Measurements from ENCODE around the gene CALN1. TPM values are rescaled to one million over a fixed set of nuclear protein-coding genes. Genes with fewer than 3 reads are reported as not detected.

Gene CALN1
- total and polyA plus RNA-seq, 2 experiments from 2014 or later: 7.6 to 14.5 TPM

DNA sequence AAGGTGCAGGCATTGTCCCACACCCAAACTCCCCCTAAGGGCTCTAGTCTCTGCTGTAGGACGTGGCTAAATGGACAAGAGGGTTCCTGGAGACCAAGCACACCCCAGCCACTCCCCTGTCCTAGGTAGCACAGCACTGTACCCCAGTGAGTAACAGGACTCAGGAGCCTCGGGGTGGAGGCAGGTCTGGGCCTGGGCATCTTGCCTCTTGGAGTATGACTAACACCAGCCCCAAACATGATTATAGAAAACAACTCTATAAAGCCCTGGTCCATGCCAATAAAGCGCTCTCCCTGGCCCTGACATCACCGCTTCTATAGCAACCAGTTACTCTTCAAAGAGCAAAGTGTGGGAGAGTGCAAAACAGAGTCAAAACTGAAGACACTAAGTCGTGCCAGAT, 195.0 kb downstream of the CALN1 start:
- no peak for TF ChIP-seq STAT1 (IDR thresholded peaks at IDR 0.05; ENCODE audit: unreplicated experiment)
- no peak for TF ChIP-seq EZH2phosphoT487 (IDR thresholded peaks at IDR 0.05; ENCODE audit: unreplicated experiment)
- no peak for TF ChIP-seq CREB1 (CRISPR knock-in tag; IDR thresholded peaks at IDR 0.05; ENCODE audit: low read depth)
- TF ChIP-seq, protein P1, sequence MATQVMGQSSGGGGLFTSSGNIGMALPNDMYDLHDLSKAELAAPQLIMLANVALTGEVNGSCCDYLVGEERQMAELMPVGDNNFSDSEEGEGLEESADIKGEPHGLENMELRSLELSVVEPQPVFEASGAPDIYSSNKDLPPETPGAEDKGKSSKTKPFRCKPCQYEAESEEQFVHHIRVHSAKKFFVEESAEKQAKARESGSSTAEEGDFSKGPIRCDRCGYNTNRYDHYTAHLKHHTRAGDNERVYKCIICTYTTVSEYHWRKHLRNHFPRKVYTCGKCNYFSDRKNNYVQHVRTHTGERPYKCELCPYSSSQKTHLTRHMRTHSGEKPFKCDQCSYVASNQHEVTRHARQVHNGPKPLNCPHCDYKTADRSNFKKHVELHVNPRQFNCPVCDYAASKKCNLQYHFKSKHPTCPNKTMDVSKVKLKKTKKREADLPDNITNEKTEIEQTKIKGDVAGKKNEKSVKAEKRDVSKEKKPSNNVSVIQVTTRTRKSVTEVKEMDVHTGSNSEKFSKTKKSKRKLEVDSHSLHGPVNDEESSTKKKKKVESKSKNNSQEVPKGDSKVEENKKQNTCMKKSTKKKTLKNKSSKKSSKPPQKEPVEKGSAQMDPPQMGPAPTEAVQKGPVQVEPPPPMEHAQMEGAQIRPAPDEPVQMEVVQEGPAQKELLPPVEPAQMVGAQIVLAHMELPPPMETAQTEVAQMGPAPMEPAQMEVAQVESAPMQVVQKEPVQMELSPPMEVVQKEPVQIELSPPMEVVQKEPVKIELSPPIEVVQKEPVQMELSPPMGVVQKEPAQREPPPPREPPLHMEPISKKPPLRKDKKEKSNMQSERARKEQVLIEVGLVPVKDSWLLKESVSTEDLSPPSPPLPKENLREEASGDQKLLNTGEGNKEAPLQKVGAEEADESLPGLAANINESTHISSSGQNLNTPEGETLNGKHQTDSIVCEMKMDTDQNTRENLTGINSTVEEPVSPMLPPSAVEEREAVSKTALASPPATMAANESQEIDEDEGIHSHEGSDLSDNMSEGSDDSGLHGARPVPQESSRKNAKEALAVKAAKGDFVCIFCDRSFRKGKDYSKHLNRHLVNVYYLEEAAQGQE (IDR thresholded peaks at IDR 0.05; ENCODE audit: unreplicated experiment): no peak
- TF ChIP-seq NANOG (IDR thresholded peaks at IDR 0.05; ENCODE audit: borderline replicate concordance): no peak
- H3K4me1 Mint-ChIP-seq: no peaks in the 10 kb centered on the region; the same call in 2 of the 3 replicates
- H3K4me3 Mint-ChIP-seq: no peak overlapping the region
- Histone ChIP-seq H3K4me2 (no peak overlapping the region), H4K20me1 (replicated peaks; ENCODE audit: insufficient read depth) (no peaks in the 10 kb centered on the region; the same call in 1 of the 2 replicates), H3K27me3 (ENCODE audit: insufficient read depth) (no peaks in the 10 kb centered on the region), H3K9me2 (ENCODE audit: insufficient read depth) (no peaks in the 10 kb centered on the region), H3F3A (replicated peaks; ENCODE audit: low read depth) (no peaks in the 10 kb centered on the region), H2AFZ (no peak overlapping the region), H3K4me1 (ENCODE audit: insufficient read depth) (no peaks in the 10 kb centered on the region), H3K36me3 (ENCODE audit: insufficient read depth) (no peaks in the 10 kb centered on the region), H3K4me3 (no peak overlapping the region), H3K79me2 (replicated peaks; ENCODE audit: insufficient read depth) (0 out of 2 replicates have a peak, but pooled peaks cover 3% of the 10 kb centered on the region), H3K27ac (ENCODE audit: low read depth) (no peak overlapping the region)
- DNase-seq (ENCODE audit: low spot score) (no peak), ATAC-seq (no peak)
- H3K36me3 Mint-ChIP-seq (ENCODE audit: low read depth): peaks cover 9% of the 10 kb centered on the region
- peaks cover 2% of the 10 kb centered on the region; the same call in 1 of the 3 replicates for H3K9me3 Mint-ChIP-seq
- peaks cover 2% of the 10 kb centered on the region for H3K27me3 Mint-ChIP-seq (ENCODE audit: insufficient read depth, low read depth, poor library complexity)
- H3K27ac Mint-ChIP-seq: no peak overlapping the region

DNA sequence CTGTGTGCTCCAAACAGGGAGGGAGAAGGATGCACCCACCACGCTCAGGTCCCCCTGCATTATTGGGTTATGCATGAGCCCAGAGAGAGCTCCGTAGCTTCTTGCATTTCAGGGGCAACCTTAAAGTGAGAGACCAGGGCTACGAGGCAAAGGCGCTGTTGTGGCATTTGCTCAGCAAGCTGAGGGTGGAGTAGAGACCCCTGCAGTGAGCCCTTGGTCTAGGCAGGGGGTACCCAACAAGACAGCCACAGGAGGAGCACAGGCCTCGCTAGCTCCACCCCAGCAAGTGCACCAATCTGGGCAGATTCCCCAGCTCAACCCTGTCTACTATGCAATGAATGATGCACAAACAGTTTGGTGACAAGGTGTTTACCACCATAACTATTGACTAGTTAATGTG, 198.4 kb downstream of the CALN1 start:
- H3K27ac ChIP-seq (ENCODE audit: low read depth): no peak overlapping the region
- H3K79me2 ChIP-seq (replicated peaks; ENCODE audit: insufficient read depth): 0 out of 2 replicates have a peak, but pooled peaks cover 3% of the 10 kb centered on the region
- no peaks in the 10 kb centered on the region; the same call in 2 of the 3 replicates for H3K4me1 Mint-ChIP-seq
- no peak overlapping the region for H3K27ac Mint-ChIP-seq
- H3K4me2 ChIP-seq: no peak overlapping the region
- no peaks in the 10 kb centered on the region for H3K9me3 Mint-ChIP-seq
- peaks cover 2% of the 10 kb centered on the region for H3K27me3 Mint-ChIP-seq (ENCODE audit: insufficient read depth, low read depth, poor library complexity)
- DNase-seq (ENCODE audit: low spot score) (no peak), ATAC-seq (peak; percentile 53)
- no peaks in the 10 kb centered on the region for H3K36me3 ChIP-seq (ENCODE audit: insufficient read depth)
- no peaks in the 10 kb centered on the region for H3K9me2 ChIP-seq (ENCODE audit: insufficient read depth)
- no peaks in the 10 kb centered on the region for H3K27me3 ChIP-seq (ENCODE audit: insufficient read depth)
- H3K4me3 Mint-ChIP-seq: no peak overlapping the region
- no peaks in the 10 kb centered on the region for H3K4me1 ChIP-seq (ENCODE audit: insufficient read depth)
- H3K36me3 Mint-ChIP-seq (ENCODE audit: low read depth): no peaks in the 10 kb centered on the region; the same call in 1 of the 3 replicates
- no peak for TF ChIP-seq JUNB (IDR thresholded peaks at IDR 0.05; ENCODE audit: unreplicated experiment)
- TF ChIP-seq, protein P2, sequence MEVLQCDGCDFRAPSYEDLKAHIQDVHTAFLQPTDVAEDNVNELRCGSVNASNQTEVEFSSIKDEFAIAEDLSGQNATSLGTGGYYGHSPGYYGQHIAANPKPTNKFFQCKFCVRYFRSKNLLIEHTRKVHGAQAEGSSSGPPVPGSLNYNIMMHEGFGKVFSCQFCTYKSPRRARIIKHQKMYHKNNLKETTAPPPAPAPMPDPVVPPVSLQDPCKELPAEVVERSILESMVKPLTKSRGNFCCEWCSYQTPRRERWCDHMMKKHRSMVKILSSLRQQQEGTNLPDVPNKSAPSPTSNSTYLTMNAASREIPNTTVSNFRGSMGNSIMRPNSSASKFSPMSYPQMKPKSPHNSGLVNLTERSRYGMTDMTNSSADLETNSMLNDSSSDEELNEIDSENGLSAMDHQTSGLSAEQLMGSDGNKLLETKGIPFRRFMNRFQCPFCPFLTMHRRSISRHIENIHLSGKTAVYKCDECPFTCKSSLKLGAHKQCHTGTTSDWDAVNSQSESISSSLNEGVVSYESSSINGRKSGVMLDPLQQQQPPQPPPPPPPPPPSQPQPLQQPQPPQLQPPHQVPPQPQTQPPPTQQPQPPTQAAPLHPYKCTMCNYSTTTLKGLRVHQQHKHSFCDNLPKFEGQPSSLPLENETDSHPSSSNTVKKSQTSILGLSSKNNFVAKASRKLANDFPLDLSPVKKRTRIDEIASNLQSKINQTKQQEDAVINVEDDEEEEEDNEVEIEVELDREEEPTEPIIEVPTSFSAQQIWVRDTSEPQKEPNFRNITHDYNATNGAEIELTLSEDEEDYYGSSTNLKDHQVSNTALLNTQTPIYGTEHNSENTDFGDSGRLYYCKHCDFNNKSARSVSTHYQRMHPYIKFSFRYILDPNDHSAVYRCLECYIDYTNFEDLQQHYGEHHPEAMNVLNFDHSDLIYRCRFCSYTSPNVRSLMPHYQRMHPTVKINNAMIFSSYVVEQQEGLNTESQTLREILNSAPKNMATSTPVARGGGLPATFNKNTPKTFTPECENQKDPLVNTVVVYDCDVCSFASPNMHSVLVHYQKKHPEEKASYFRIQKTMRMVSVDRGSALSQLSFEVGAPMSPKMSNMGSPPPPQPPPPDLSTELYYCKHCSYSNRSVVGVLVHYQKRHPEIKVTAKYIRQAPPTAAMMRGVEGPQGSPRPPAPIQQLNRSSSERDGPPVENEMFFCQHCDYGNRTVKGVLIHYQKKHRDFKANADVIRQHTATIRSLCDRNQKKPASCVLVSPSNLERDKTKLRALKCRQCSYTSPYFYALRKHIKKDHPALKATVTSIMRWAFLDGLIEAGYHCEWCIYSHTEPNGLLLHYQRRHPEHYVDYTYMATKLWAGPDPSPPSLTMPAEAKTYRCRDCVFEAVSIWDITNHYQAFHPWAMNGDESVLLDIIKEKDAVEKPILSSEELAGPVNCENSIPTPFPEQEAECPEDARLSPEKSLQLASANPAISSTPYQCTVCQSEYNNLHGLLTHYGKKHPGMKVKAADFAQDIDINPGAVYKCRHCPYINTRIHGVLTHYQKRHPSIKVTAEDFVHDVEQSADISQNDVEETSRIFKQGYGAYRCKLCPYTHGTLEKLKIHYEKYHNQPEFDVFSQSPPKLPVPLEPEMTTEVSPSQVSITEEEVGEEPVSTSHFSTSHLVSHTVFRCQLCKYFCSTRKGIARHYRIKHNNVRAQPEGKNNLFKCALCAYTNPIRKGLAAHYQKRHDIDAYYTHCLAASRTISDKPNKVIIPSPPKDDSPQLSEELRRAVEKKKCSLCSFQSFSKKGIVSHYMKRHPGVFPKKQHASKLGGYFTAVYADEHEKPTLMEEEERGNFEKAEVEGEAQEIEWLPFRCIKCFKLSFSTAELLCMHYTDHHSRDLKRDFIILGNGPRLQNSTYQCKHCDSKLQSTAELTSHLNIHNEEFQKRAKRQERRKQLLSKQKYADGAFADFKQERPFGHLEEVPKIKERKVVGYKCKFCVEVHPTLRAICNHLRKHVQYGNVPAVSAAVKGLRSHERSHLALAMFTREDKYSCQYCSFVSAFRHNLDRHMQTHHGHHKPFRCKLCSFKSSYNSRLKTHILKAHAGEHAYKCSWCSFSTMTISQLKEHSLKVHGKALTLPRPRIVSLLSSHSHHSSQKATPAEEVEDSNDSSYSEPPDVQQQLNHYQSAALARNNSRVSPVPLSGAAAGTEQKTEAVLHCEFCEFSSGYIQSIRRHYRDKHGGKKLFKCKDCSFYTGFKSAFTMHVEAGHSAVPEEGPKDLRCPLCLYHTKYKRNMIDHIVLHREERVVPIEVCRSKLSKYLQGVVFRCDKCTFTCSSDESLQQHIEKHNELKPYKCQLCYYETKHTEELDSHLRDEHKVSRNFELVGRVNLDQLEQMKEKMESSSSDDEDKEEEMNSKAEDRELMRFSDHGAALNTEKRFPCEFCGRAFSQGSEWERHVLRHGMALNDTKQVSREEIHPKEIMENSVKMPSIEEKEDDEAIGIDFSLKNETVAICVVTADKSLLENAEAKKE (CRISPR knock-in tag; IDR thresholded peaks at IDR 0.05): no peak
- TF ChIP-seq, protein P3, sequence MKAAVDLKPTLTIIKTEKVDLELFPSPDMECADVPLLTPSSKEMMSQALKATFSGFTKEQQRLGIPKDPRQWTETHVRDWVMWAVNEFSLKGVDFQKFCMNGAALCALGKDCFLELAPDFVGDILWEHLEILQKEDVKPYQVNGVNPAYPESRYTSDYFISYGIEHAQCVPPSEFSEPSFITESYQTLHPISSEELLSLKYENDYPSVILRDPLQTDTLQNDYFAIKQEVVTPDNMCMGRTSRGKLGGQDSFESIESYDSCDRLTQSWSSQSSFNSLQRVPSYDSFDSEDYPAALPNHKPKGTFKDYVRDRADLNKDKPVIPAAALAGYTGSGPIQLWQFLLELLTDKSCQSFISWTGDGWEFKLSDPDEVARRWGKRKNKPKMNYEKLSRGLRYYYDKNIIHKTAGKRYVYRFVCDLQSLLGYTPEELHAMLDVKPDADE (IDR thresholded peaks at IDR 0.05): no peak
- no peak for TF ChIP-seq ZNF331 (CRISPR knock-in tag; IDR thresholded peaks at IDR 0.05; ENCODE audit: low read depth)
- TF ChIP-seq ZNF114 (CRISPR knock-in tag; IDR thresholded peaks at IDR 0.05): no peak
- TF ChIP-seq POLR2AphosphoS5 (IDR thresholded peaks at IDR 0.05; ENCODE audit: low read depth): no peak
- TF ChIP-seq CREB1 (CRISPR knock-in tag; IDR thresholded peaks at IDR 0.05; ENCODE audit: low read depth): no peak
- TF ChIP-seq EZH2 (IDR thresholded peaks at IDR 0.05; ENCODE audit: low read depth, unreplicated experiment): no peak
- no peak for TF ChIP-seq STAT1 (IDR thresholded peaks at IDR 0.05; ENCODE audit: unreplicated experiment)
- H3K4me3 ChIP-seq: no peak overlapping the region
- no peaks in the 10 kb centered on the region for H3F3A ChIP-seq (replicated peaks; ENCODE audit: low read depth)
- no peak overlapping the region for H2AFZ ChIP-seq
- no peaks in the 10 kb centered on the region; the same call in 1 of the 2 replicates for H4K20me1 ChIP-seq (replicated peaks; ENCODE audit: insufficient read depth)

All from GM23338 (cell line).